K562 (cell line): Measurements from ENCODE around the gene LACTB.

ENCODE experiments used
- ATF3 ChIP-seq, 2 experiments: fragments of 450-650 bp in 1 of 2; sonication (generic) in 1 of 2; formaldehyde crosslinking in 1 of 2; IDR thresholded peaks in 1 of 2; conservative IDR thresholded peaks in 1 of 2; 2 replicates each; pipeline versions ENCODE4 v1.6.1 to v1.8.1; 2016 to 2023; ENCODE audit warnings: mild to moderate bottlenecking in 2 of 2, moderate library complexity in 2 of 2, inconsistent platforms in 1 of 2, missing genetic modification reagents in 1 of 2
- CTCF ChIP-seq, 3 experiments: IDR thresholded peaks in 2 of 3; conservative IDR thresholded peaks in 1 of 3; 2 replicates each; pipeline ENCODE4 v1.5.1; 2011 to 2012; ENCODE audit warnings: low read length in 3 of 3, mild to moderate bottlenecking in 3 of 3, control low read depth in 2 of 3, improper control_type of control experiment in 1 of 3, inconsistent platforms in 1 of 3, low read depth in 1 of 3, mixed read lengths in 1 of 3, moderate library complexity in 1 of 3; ENCODE audit not compliant: insufficient read depth in 2 of 3
- HNRNPL ChIP-seq: fragments of 200-400 bp; formaldehyde crosslinking; IDR thresholded peaks from 2 replicates; pipeline ENCODE4 v1.6.1; 2017; ENCODE audit warnings: low read depth, mild to moderate bottlenecking, low read length
- POLR2A ChIP-seq: fragments of 450-650 bp; conservative IDR thresholded peaks from 2 replicates; pipeline ENCODE4 v1.6.1; 2016
- RAD51 ChIP-seq: fragments of 450-650 bp; IDR thresholded peaks from 2 replicates; pipeline ENCODE4 v1.7.1; 2016; ENCODE audit warnings: low read depth, mild to moderate bottlenecking, borderline replicate concordance
- RCOR1 ChIP-seq, 2 experiments: IDR thresholded peaks; 2 replicates each; pipeline ENCODE4 v1.6.1; 2012; ENCODE audit warnings: low read depth in 2 of 2, low read length in 2 of 2, borderline replicate concordance in 1 of 2, improper control_type of control experiment in 1 of 2
- SIN3A ChIP-seq, 2 experiments: fragments of 150-350 bp in 1 of 2; IDR thresholded peaks; 2 replicates each; pipeline ENCODE4 v1.6.1; 2011 to 2016; ENCODE audit warnings: borderline replicate concordance in 2 of 2, low read depth in 2 of 2, low read length in 2 of 2, mild to moderate bottlenecking in 2 of 2, moderate library complexity in 2 of 2; ENCODE audit not compliant: control insufficient read depth in 1 of 2
- SOX6 ChIP-seq: fragments of 450-650 bp; IDR thresholded peaks from 2 replicates; pipeline ENCODE4 v1.6.1; 2014; ENCODE audit warnings: mild to moderate bottlenecking
- TBP ChIP-seq: optimal IDR thresholded peaks from 2 replicates; pipeline ENCODE3; 2011; ENCODE audit warnings: low read depth, low read length, improper control_type of control experiment
- TCF7L2 ChIP-seq: fragments of 150-350 bp; IDR thresholded peaks from 2 replicates; pipeline ENCODE4 v1.6.1; 2016; ENCODE audit warnings: low read depth, mild to moderate bottlenecking, low read length, moderate library complexity

- no peak for TF ChIP-seq CTCF (IDR thresholded peaks at IDR 0.05 in 2 of 3, conservative IDR thresholded peaks at IDR 0.05 in 1 of 3; ENCODE audit: insufficient read depth in 2 of 3, low read depth in 1 of 3, low read length in 3 of 3)
- no peak for TF ChIP-seq RAD51
- no peak for TF ChIP-seq TBP
- TF ChIP-seq HNRNPL: no peak
- no peak for TF ChIP-seq TCF7L2
- no peak for TF ChIP-seq SIN3A (IDR thresholded peaks at IDR 0.05; ENCODE audit: borderline replicate concordance in 2 of 2, control insufficient read depth in 1 of 2, low read depth in 2 of 2, low read length in 2 of 2)
- no peak for TF ChIP-seq RCOR1 (IDR thresholded peaks at IDR 0.05; ENCODE audit: borderline replicate concordance in 1 of 2, low read depth in 2 of 2, low read length in 2 of 2)
- TF ChIP-seq SOX6: no peak
- TF ChIP-seq ATF3 (IDR thresholded peaks at IDR 0.05): no peak
- no peak for TF ChIP-seq ATF3 (CRISPR knock-in tag; conservative IDR thresholded peaks at IDR 0.05)
- no peak for TF ChIP-seq POLR2A
These were observed 30.8 kb upstream of the LACTB start for GRCh38 chr15:63090887-63091286.
